ENCODE measurements around the gene ADGRF5.

ADGRF5 gene

GRCh38 chr6:46930331-46930730 is 8.6 kb upstream of the ADGRF5 start:
- no peak for DNase-seq
- H3K27me3 ChIP-seq (replicated peaks; ENCODE audit: insufficient read depth, low read length) = no peaks in the 10 kb centered on the region
- no peaks in the 10 kb centered on the region for H4K20me1 ChIP-seq (ENCODE audit: insufficient read depth, low read length)
- H3K4me2 ChIP-seq (ENCODE audit: low read depth, low read length) = no peak overlapping the region
- H2AFZ ChIP-seq (ENCODE audit: low read length) = no peak overlapping the region
- no peaks in the 10 kb centered on the region for H3K9me2 ChIP-seq (replicated peaks; ENCODE audit: insufficient read depth, low read length)
- H3K27ac ChIP-seq (ENCODE audit: low read length) = no peak overlapping the region
- no peaks in the 10 kb centered on the region for H3K4me1 ChIP-seq (ENCODE audit: low read length)
- H3K9me3 ChIP-seq (replicated peaks; ENCODE audit: insufficient read depth, low read length) = no peaks in the 10 kb centered on the region
- no peak overlapping the region for H3K9ac ChIP-seq (ENCODE audit: low read length)
- H3K79me2 ChIP-seq (ENCODE audit: low read length) = no peaks in the 10 kb centered on the region
- no peaks in the 10 kb centered on the region for H3F3A ChIP-seq (ENCODE audit: insufficient read depth, low read length)
- TF ChIP-seq CTCF (IDR thresholded peaks at IDR 0.05; ENCODE audit: low read length) (no peak), EZH2 (optimal IDR thresholded peaks at IDR 0.05; ENCODE audit: low read depth, low read length) (no peak), EZH2phosphoT487 (IDR thresholded peaks at IDR 0.05; ENCODE audit: low read length) (no peak)
- H3K36me3 ChIP-seq (replicated peaks; ENCODE audit: insufficient read depth, low read length) = no peaks in the 10 kb centered on the region
- H3K4me3 ChIP-seq (ENCODE audit: low read length) = no peak overlapping the region

DNA sequence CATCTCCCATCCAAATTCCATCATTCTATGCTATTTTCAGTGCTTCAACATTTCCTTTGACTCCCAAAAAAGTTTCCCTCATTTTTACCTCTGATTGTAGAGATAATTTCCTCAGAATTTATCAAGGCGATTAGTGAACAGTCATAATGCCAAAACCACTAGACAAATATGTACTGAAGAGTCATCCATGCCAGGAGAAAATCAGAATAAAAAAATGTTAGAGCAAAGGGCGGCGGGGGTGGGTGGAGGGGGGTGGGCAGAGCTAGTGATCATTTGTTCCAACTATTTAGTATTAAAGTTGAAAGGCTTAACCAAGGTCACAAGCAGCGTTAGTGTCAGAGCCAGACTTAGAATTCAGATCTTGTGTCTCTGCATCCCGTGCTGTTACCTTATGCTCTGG is 5.3 kb upstream of the ADGRF5 start:
- no peaks in the 10 kb centered on the region for H4K20me1 ChIP-seq (ENCODE audit: insufficient read depth, low read length)
- no peak overlapping the region for H2AFZ ChIP-seq (ENCODE audit: low read length)
- H3K9me3 ChIP-seq (replicated peaks; ENCODE audit: insufficient read depth, low read length) = no peaks in the 10 kb centered on the region
- TF ChIP-seq EZH2phosphoT487 (IDR thresholded peaks at IDR 0.05; ENCODE audit: low read length) (no peak), EZH2 (optimal IDR thresholded peaks at IDR 0.05; ENCODE audit: low read depth, low read length) (no peak), CTCF (IDR thresholded peaks at IDR 0.05; ENCODE audit: low read length) (no peak)
- H3K4me3 ChIP-seq (ENCODE audit: low read length) = no peak overlapping the region
- H3K9me2 ChIP-seq (replicated peaks; ENCODE audit: insufficient read depth, low read length) = no peaks in the 10 kb centered on the region
- no peak overlapping the region for H3K9ac ChIP-seq (ENCODE audit: low read length)
- no peak overlapping the region for H3K27ac ChIP-seq (ENCODE audit: low read length)
- H3K36me3 ChIP-seq (replicated peaks; ENCODE audit: insufficient read depth, low read length) = no peaks in the 10 kb centered on the region
- H3K4me1 ChIP-seq (ENCODE audit: low read length) = no peaks in the 10 kb centered on the region
- no peaks in the 10 kb centered on the region for H3F3A ChIP-seq (ENCODE audit: insufficient read depth, low read length)
- no peaks in the 10 kb centered on the region for H3K79me2 ChIP-seq (ENCODE audit: low read length)
- no peaks in the 10 kb centered on the region for H3K27me3 ChIP-seq (replicated peaks; ENCODE audit: insufficient read depth, low read length)
- no peak overlapping the region for H3K4me2 ChIP-seq (ENCODE audit: low read depth, low read length)
- DNase-seq = no peak

DNA sequence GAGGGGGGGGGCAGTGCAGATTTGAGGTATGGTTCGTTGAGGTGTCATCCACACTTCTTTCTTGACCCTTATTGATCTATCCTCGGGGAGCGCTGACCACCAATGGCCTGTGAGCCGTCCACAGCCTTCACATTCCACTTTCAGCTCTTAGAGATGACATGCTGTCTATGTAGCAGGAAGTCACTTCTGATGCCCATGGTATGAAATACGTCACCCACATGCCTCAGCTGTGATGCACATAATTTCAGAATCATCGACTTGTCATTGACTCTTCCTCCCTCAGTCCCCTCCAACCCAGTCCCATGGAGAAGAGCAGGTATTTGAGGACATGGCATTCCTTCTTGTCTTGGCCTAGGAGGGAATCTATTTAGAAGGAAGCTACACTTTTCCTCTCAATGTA is 4.7 kb upstream of the ADGRF5 start:
- Histone ChIP-seq H3K79me2 (ENCODE audit: low read length) (no peaks in the 10 kb centered on the region), H3K4me2 (ENCODE audit: low read depth, low read length) (no peak overlapping the region), H4K20me1 (ENCODE audit: insufficient read depth, low read length) (no peaks in the 10 kb centered on the region), H2AFZ (ENCODE audit: low read length) (no peak overlapping the region), H3K4me1 (ENCODE audit: low read length) (no peaks in the 10 kb centered on the region), H3K9me2 (replicated peaks; ENCODE audit: insufficient read depth, low read length) (no peaks in the 10 kb centered on the region), H3K27ac (ENCODE audit: low read length) (no peak overlapping the region), H3F3A (ENCODE audit: insufficient read depth, low read length) (no peaks in the 10 kb centered on the region), H3K9ac (ENCODE audit: low read length) (no peak overlapping the region), H3K36me3 (replicated peaks; ENCODE audit: insufficient read depth, low read length) (no peaks in the 10 kb centered on the region), H3K9me3 (replicated peaks; ENCODE audit: insufficient read depth, low read length) (no peaks in the 10 kb centered on the region), H3K27me3 (replicated peaks; ENCODE audit: insufficient read depth, low read length) (no peaks in the 10 kb centered on the region), H3K4me3 (ENCODE audit: low read length) (no peak overlapping the region)
- no peak for DNase-seq
- TF ChIP-seq CTCF (IDR thresholded peaks at IDR 0.05; ENCODE audit: low read length) (no peak), EZH2phosphoT487 (IDR thresholded peaks at IDR 0.05; ENCODE audit: low read length) (no peak), EZH2 (optimal IDR thresholded peaks at IDR 0.05; ENCODE audit: low read depth, low read length) (no peak)

Data from MM.1S (cell line).